SH-SY5Y (cell line): Measurements from ENCODE around the gene CADPS2.

ENCODE experiments used
- GATA2 ChIP-seq: IDR thresholded peaks from 2 replicates; pipeline ENCODE4 v1.6.1; 2011; ENCODE audit warnings: mild to moderate bottlenecking, low read depth, low read length
- GATA3 ChIP-seq: IDR thresholded peaks from 2 replicates; pipeline ENCODE4 v1.6.1; 2011; ENCODE audit warnings: low read depth, mild to moderate bottlenecking, low read length, moderate library complexity

GRCh38 chr7:122314284-122314683 lies 572.0 kb downstream of the CADPS2 start:
- TF ChIP-seq GATA3 (no peak), GATA2 (no peak)
